ENCODE results near the gene RUNX1.

Gene RUNX1

GRCh38 chr21:35041122-35041521 lies 8.0 kb downstream of the RUNX1 start:
- DNase-seq (ENCODE audit: low read depth): no peak
- no peak for TF ChIP-seq CTCF (IDR thresholded peaks at IDR 0.05; ENCODE audit: low read length, missing control alignments)
- no peak overlapping the region for H3K4me3 ChIP-seq (replicated peaks; ENCODE audit: low read depth, low read length)

GRCh38 chr21:35039595-35040289 lies 9.4 kb downstream of the RUNX1 start:
- H3K4me3 ChIP-seq (replicated peaks; ENCODE audit: low read depth, low read length): no peak overlapping the region
- no peak for DNase-seq (ENCODE audit: low read depth)
- no peak for TF ChIP-seq CTCF (IDR thresholded peaks at IDR 0.05; ENCODE audit: low read length, missing control alignments)

GRCh38 chr21:35038772-35039319 lies 10.3 kb downstream of the RUNX1 start:
- no peak overlapping the region for H3K4me3 ChIP-seq (replicated peaks; ENCODE audit: low read depth, low read length)
- no peak for DNase-seq (ENCODE audit: low read depth)
- TF ChIP-seq CTCF (IDR thresholded peaks at IDR 0.05; ENCODE audit: low read length, missing control alignments): no peak

GRCh38 chr21:35037384-35037765 lies 11.7 kb downstream of the RUNX1 start:
- no peak for TF ChIP-seq CTCF (IDR thresholded peaks at IDR 0.05; ENCODE audit: low read length, missing control alignments)
- no peak overlapping the region for H3K4me3 ChIP-seq (replicated peaks; ENCODE audit: low read depth, low read length)
- DNase-seq (ENCODE audit: low read depth): no peak

GRCh38 chr21:35036465-35037383 lies 12.4 kb downstream of the RUNX1 start:
- no peak for DNase-seq (ENCODE audit: low read depth)
- no peak overlapping the region for H3K4me3 ChIP-seq (replicated peaks; ENCODE audit: low read depth, low read length)
- no peak for TF ChIP-seq CTCF (IDR thresholded peaks at IDR 0.05; ENCODE audit: low read length, missing control alignments)

GRCh38 chr21:35035581-35035980 lies 13.5 kb downstream of the RUNX1 start:
- no peak overlapping the region for H3K4me3 ChIP-seq (replicated peaks; ENCODE audit: low read depth, low read length)
- no peak for DNase-seq (ENCODE audit: low read depth)
- TF ChIP-seq CTCF (IDR thresholded peaks at IDR 0.05; ENCODE audit: low read length, missing control alignments): no peak

Measured in fibroblast of pulmonary artery (primary cell).